Smooth muscle cell (in vitro differentiated cells): ENCODE measurements around the gene SIGLEC7. TPM values are rescaled to one million over a fixed set of nuclear protein-coding genes. Genes with fewer than 3 reads are reported as not detected.

Experiments used
- DNase-seq: peaks from one replicate; lab custom pipeline; 2025; ENCODE audit not compliant: unreplicated experiment; lab: John Stamatoyannopoulos, UW
- H2AFZ ChIP-seq: fragments of 200-600 bp; sonication (generic); 2 replicates; pipeline ENCODE4 v1.6.0; 2016; ENCODE audit warnings: antibody characterized with exemption, low read depth, mild to moderate bottlenecking
- H3F3A ChIP-seq: fragments of 200-600 bp; sonication (generic); 2 replicates; pipeline ENCODE4 v1.6.0; 2017; ENCODE audit warnings: antibody characterized with exemption, low read depth
- H3K27ac ChIP-seq: fragments of 200-600 bp; sonication (generic); 2 replicates; pipeline ENCODE4 v1.5.1; 2016; ENCODE audit warnings: low read depth, mild to moderate bottlenecking
- H3K27me3 ChIP-seq: fragments of 200-600 bp; sonication (generic); 2 replicates; pipeline ENCODE4 v1.6.1; 2016; ENCODE audit warnings: low read depth, mild to moderate bottlenecking
- H3K36me3 ChIP-seq: fragments of 200-600 bp; sonication (generic); 2 replicates; pipeline ENCODE4 v1.5.1; 2016; ENCODE audit warnings: low read depth
- H3K4me1 ChIP-seq: fragments of 200-600 bp; sonication (generic); 2 replicates; pipeline ENCODE4 v1.5.1; 2016; ENCODE audit warnings: low read depth
- H3K4me2 ChIP-seq: fragments of 200-600 bp; sonication (generic); 2 replicates; pipeline ENCODE4 v1.6.0; 2016; ENCODE audit warnings: mild to moderate bottlenecking
- H3K4me3 ChIP-seq: fragments of 200-600 bp; sonication (generic); 2 replicates; pipeline ENCODE4 v1.5.1; 2016; ENCODE audit warnings: mild to moderate bottlenecking
- H3K79me2 ChIP-seq: fragments of 200-600 bp; sonication (generic); 2 replicates; pipeline ENCODE4 v1.6.0; 2016; ENCODE audit warnings: low read depth, mild to moderate bottlenecking
- H3K9ac ChIP-seq: fragments of 200-600 bp; sonication (generic); 2 replicates; pipeline ENCODE4 v1.6.0; 2016; ENCODE audit warnings: low read depth
- H3K9me3 ChIP-seq: fragments of 200-600 bp; sonication (generic); replicated peaks from 2 replicates; pipeline ENCODE4 v1.5.1; 2016; ENCODE audit warnings: low read depth
- H4K20me1 ChIP-seq: fragments of 200-600 bp; sonication (generic); 2 replicates; pipeline ENCODE4 v1.6.0; 2016; ENCODE audit warnings: low read depth
- CTCF ChIP-seq: fragments of 200-600 bp; sonication (generic); IDR thresholded peaks from 2 replicates; pipeline ENCODE4 v1.5.1; 2017; ENCODE audit warnings: borderline replicate concordance, mild to moderate bottlenecking, antibody characterized with exemption; ENCODE audit not compliant: insufficient read depth, poor library complexity, severe bottlenecking
- WGBS: methylation state at CpG from one replicate; pipeline ENCODE4 v1.1.7; 2016; ENCODE audit warnings: low lambda C conversion rate; 5-methylcytosine and 5-hydroxymethylcytosine counted together
- polyA plus RNA-seq: library from polyadenylated mRNA; unstranded; fragments of >200 nt; fragmentation: Nextera tagmentation; extraction: Ambion mirVana; gene quantifications from 2 replicates; pipeline ENCODE4 v1.2.1, GENCODE V29; 2016
- total RNA-seq: library from RNA; depleted of rRNA; stranded (reverse); fragments of >200 nt; gene quantifications from 2 replicates; pipeline ENCODE4 v1.2.3, GENCODE V29; 2014

Gene SIGLEC7
- total and polyA plus RNA-seq, 2 experiments from 2014 or later: not detected

DNA sequence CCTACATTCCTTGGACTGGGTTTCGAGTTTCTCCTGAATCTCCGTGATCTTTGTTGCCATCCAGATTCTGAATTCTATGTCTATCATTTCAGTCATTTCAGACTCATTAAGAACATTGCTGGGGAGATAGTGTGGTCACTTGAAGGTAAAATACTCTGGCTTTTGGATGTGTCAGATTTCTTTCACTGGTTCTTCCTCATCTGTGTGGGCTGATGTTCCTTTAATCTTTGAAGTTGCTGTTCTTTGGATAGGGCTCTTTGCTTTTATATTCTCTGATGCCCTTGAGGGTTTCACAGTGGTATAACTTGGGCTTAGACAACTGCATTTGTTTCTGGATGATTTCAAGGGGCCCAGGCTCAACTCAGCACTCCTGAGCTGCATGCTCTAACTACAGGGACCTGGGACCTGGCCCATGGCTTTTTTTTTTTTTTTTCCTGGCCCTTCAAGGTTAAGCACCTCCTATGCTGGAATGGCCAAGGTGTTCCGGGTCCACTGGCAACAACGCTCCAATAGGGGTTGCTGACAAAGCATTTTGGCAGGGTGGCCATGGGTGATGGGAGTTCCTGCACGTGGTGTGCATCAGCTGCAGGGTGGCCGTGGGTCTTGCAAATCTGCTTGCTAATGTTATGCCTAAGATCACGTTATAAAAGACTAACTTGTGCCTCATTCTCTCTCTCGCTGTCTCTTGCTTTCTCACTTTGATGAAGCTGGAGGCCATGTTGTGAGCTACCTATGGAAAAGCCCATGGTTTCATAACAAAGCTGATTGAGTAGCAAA, 5.9 kb upstream of the SIGLEC7 start:
- no peaks in the 10 kb centered on the region for H3K9me3 ChIP-seq
- DNase-seq: no peak
- H3K4me2 ChIP-seq: no peak overlapping the region
- no peaks in the 10 kb centered on the region for H3K36me3 ChIP-seq
- H3F3A ChIP-seq: no peaks in the 10 kb centered on the region
- no peaks in the 10 kb centered on the region for H3K79me2 ChIP-seq
- WGBS: 85% methylated on average over 8 of the region's 8 CpGs
- H2AFZ ChIP-seq: no peak overlapping the region
- H3K9ac ChIP-seq: no peak overlapping the region
- no peaks in the 10 kb centered on the region for H4K20me1 ChIP-seq
- H3K4me3 ChIP-seq: no peak overlapping the region
- no peaks in the 10 kb centered on the region for H3K27me3 ChIP-seq
- no peak overlapping the region for H3K27ac ChIP-seq
- no peak for TF ChIP-seq CTCF
- H3K4me1 ChIP-seq: no peaks in the 10 kb centered on the region

GRCh38 chr19:51136851-51137551, 5.1 kb upstream of the SIGLEC7 start:
- Histone ChIP-seq H3K36me3 (no peaks in the 10 kb centered on the region), H3K4me2 (no peak overlapping the region), H2AFZ (no peak overlapping the region), H3K9me3 (no peaks in the 10 kb centered on the region), H4K20me1 (no peaks in the 10 kb centered on the region), H3K27me3 (no peaks in the 10 kb centered on the region), H3F3A (no peaks in the 10 kb centered on the region), H3K9ac (no peak overlapping the region), H3K79me2 (no peaks in the 10 kb centered on the region), H3K27ac (no peak overlapping the region), H3K4me3 (no peak overlapping the region), H3K4me1 (no peaks in the 10 kb centered on the region)
- DNase-seq: no peak
- 81% methylated on average over 12 of the region's 12 CpGs for WGBS
- TF ChIP-seq CTCF: no peak

- Histone ChIP-seq H3K9ac (no peak overlapping the region), H3K4me1 (no peaks in the 10 kb centered on the region), H3K27ac (no peak overlapping the region), H3K27me3 (no peaks in the 10 kb centered on the region), H4K20me1 (no peaks in the 10 kb centered on the region), H3F3A (no peaks in the 10 kb centered on the region), H3K4me3 (no peak overlapping the region), H2AFZ (no peak overlapping the region), H3K79me2 (no peaks in the 10 kb centered on the region), H3K9me3 (no peaks in the 10 kb centered on the region), H3K36me3 (no peaks in the 10 kb centered on the region), H3K4me2 (no peak overlapping the region)
- 90% methylated on average over 9 of the region's 9 CpGs for WGBS
- no peak for TF ChIP-seq CTCF
- DNase-seq: no peak
Observed at GRCh38 chr19:51137792-51138425, 4.2 kb upstream of the SIGLEC7 start.
